HG03469 (cell line): Measurements from ENCODE around the gene FAM222A.
"Not testable (repeated sequence)": the region's sequence is repeated elsewhere in the genome, so short reads cannot be mapped to it uniquely, and the experiment has no call there.

Source experiments
- ATAC-seq: cut with Tn5 transposase; IDR thresholded peaks from one replicate; pipeline ENCODE4 v1.9.1; 2021; ENCODE audit warnings: mild to moderate bottlenecking, moderate library complexity, moderate number of reproducible peaks; ENCODE audit not compliant: unreplicated experiment

Gene FAM222A

GRCh38 chr12:109693653-109694600 is 19.7 kb upstream of the FAM222A start:
- no peak for ATAC-seq

GRCh38 chr12:109694629-109695028 is 19.0 kb upstream of the FAM222A start:
- not testable (repeated sequence) for ATAC-seq

- ATAC-seq: no peak
Observed at GRCh38 chr12:109695416-109695815, 18.2 kb upstream of the FAM222A start.

GRCh38 chr12:109695961-109696461 is 17.6 kb upstream of the FAM222A start:
- ATAC-seq: no peak

GRCh38 chr12:109696485-109697269 is 16.9 kb upstream of the FAM222A start:
- no peak for ATAC-seq

GRCh38 chr12:109697270-109697553 is 16.4 kb upstream of the FAM222A start:
- ATAC-seq: no peak

GRCh38 chr12:109697877-109698468 is 15.7 kb upstream of the FAM222A start:
- no peak for ATAC-seq

- ATAC-seq: no peak
Observed at GRCh38 chr12:109698820-109699219, 14.8 kb upstream of the FAM222A start.

- ATAC-seq: no peak
Observed at GRCh38 chr12:109701064-109701463, 12.6 kb upstream of the FAM222A start.

- no peak for ATAC-seq
Observed at GRCh38 chr12:109702111-109702841, 11.3 kb upstream of the FAM222A start.

GRCh38 chr12:109703684-109704083 is 9.9 kb upstream of the FAM222A start:
- no peak for ATAC-seq

- ATAC-seq: no peak
Observed at GRCh38 chr12:109704371-109705098, 9.1 kb upstream of the FAM222A start.

- ATAC-seq: no peak
Observed at GRCh38 chr12:109705291-109705690, 8.3 kb upstream of the FAM222A start.

- no peak for ATAC-seq
Observed at GRCh38 chr12:109706398-109706746, 7.3 kb upstream of the FAM222A start.

GRCh38 chr12:109706747-109707469 is 6.7 kb upstream of the FAM222A start:
- ATAC-seq: no peak

- ATAC-seq: no peak
Observed at GRCh38 chr12:109707470-109707821, 6.2 kb upstream of the FAM222A start.

GRCh38 chr12:109708939-109709338 is 4.7 kb upstream of the FAM222A start:
- no peak for ATAC-seq

- ATAC-seq: no peak
Observed at GRCh38 chr12:109709401-109709991, 4.1 kb upstream of the FAM222A start.

- no peak for ATAC-seq
Observed at GRCh38 chr12:109710205-109710746, 3.3 kb upstream of the FAM222A start.
